ENCODE data around the gene HIRA.

Gene HIRA

DNA sequence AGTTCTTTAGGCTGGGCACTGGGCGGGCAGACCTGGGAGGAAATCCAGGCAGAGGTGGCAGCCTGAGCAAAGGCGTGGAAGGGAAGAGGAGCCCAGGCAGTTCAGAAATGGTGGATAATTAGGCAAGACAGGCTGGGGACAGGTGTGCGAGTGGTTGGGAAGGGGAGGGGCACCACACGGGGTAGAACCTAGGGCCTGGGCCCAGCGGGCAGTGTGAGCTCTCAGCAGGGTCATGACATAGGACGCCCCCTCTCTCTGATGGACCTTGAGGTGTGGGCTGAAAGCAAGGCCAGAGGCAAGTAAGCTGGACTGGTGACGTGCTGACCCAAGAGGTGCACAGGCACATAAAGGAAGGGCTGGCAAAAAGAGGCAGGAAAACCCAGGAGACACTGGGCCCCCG lies 40.7 kb upstream of the HIRA start:
- Histone ChIP-seq H3K27me3 (ENCODE audit: control insufficient read depth, insufficient read depth, low read length) (no peaks in the 10 kb centered on the region), H3K27ac (ENCODE audit: low read length) (no peak overlapping the region), H3K9me3 (ENCODE audit: control insufficient read depth, low read depth, low read length) (no peaks in the 10 kb centered on the region), H3K4me3 (ENCODE audit: low read length) (no peak overlapping the region), H3K9ac (ENCODE audit: low read length) (no peak overlapping the region), H3K36me3 (ENCODE audit: control insufficient read depth, low read depth, low read length) (peaks cover 57% of the 10 kb centered on the region), H3K4me1 (ENCODE audit: control insufficient read depth, low read depth, low read length) (no peaks in the 10 kb centered on the region)

DNA sequence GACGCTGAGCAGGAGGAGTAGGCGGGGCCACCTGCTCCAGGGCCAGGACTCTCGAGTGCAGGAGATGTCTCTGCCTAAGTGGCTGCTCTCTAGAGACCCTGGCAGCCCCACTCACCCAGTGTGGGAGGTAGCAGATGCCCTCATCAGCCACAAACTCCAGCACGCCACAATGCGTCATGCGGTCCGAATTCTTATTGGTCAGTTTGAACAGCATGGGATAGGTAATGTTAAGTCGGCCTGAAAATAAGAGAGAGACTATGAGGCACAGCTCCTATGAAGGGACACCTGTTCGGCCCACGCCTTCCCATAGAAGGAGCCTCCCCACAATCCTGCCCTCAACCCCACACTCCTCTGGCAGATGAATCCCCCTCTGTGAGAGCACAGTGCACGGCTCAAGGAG lies 40.0 kb upstream of the HIRA start:
- no peak overlapping the region for H3K27ac ChIP-seq (ENCODE audit: low read length)
- no peaks in the 10 kb centered on the region for H3K4me1 ChIP-seq (ENCODE audit: control insufficient read depth, low read depth, low read length)
- peaks cover 62% of the 10 kb centered on the region for H3K36me3 ChIP-seq (ENCODE audit: control insufficient read depth, low read depth, low read length)
- no peak overlapping the region for H3K9ac ChIP-seq (ENCODE audit: low read length)
- no peak overlapping the region for H3K4me3 ChIP-seq (ENCODE audit: low read length)
- H3K9me3 ChIP-seq (ENCODE audit: control insufficient read depth, low read depth, low read length): no peaks in the 10 kb centered on the region
- no peaks in the 10 kb centered on the region for H3K27me3 ChIP-seq (ENCODE audit: control insufficient read depth, insufficient read depth, low read length)

DNA sequence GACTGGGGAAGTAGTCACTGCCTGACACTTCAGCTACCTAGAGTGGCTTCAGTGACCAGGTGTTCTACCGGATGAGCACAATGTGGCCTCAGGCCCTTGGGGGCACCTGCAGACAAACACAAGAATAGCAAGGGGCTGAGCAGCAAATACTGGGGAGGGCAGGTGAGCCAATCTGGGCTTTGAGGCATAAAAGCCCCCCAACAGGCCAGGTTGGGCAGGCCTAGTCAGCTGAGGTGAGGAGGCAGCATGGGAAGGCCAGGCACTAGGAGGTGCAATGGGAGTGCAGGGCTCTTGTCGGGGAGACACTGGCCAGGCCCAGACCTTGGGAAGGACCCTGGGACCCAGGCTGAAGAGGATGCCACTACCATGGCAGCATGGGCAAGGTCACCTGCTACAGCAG lies 38.5 kb upstream of the HIRA start:
- no peaks in the 10 kb centered on the region for H3K9me3 ChIP-seq (ENCODE audit: control insufficient read depth, low read depth, low read length)
- no peak overlapping the region for H3K4me3 ChIP-seq (ENCODE audit: low read length)
- no peak overlapping the region for H3K27ac ChIP-seq (ENCODE audit: low read length)
- H3K4me1 ChIP-seq (ENCODE audit: control insufficient read depth, low read depth, low read length): no peaks in the 10 kb centered on the region
- H3K27me3 ChIP-seq (ENCODE audit: control insufficient read depth, insufficient read depth, low read length): no peaks in the 10 kb centered on the region
- H3K9ac ChIP-seq (ENCODE audit: low read length): no peak overlapping the region
- peaks cover 77% of the 10 kb centered on the region for H3K36me3 ChIP-seq (ENCODE audit: control insufficient read depth, low read depth, low read length)

DNA sequence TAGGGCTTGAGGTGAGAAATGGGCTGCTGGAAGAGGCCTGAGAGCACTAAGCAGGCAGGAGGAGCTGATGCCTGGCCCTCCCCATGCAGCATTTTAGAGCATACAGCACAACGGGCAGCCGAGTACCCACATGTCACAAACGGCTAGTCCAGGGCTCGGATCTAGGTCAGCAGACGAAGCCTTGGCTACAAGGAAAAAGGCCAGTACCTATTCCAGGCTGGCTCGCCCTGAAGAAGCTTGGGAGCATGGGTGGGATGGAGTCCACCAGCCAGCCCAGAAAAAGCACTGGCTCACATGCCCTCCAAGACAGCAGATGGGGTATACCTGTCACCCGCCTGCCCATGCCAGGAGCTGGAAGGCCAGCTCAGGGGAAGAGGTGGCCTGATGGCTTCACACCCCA lies 37.9 kb upstream of the HIRA start:
- peaks cover 83% of the 10 kb centered on the region for H3K36me3 ChIP-seq (ENCODE audit: control insufficient read depth, low read depth, low read length)
- H3K9ac ChIP-seq (ENCODE audit: low read length): no peak overlapping the region
- H3K4me1 ChIP-seq (ENCODE audit: control insufficient read depth, low read depth, low read length): no peaks in the 10 kb centered on the region
- H3K27me3 ChIP-seq (ENCODE audit: control insufficient read depth, insufficient read depth, low read length): no peaks in the 10 kb centered on the region
- no peaks in the 10 kb centered on the region for H3K9me3 ChIP-seq (ENCODE audit: control insufficient read depth, low read depth, low read length)
- H3K4me3 ChIP-seq (ENCODE audit: low read length): no peak overlapping the region
- H3K27ac ChIP-seq (ENCODE audit: low read length): no peak overlapping the region

DNA sequence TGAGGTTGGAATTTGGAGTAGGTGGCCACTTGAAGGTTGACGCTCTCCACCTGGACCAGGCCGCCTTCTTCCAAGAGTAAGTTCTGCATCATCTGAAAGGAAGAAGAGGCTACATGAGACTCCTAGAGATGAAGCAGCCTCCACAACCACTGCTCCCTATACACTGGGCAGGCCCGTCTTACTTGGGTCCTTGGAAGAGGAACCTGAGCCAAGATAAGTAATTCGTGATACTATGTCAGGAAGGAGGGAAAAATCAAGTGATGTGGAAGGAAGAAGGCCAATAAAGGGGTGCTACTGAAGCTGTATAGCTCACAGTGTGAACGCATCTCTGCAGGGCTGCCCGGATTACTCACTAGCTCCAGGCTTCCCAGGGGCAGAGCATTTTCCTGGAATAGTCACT lies 36.4 kb upstream of the HIRA start:
- Histone ChIP-seq H3K36me3 (ENCODE audit: control insufficient read depth, low read depth, low read length) (peaks cover 78% of the 10 kb centered on the region), H3K4me1 (ENCODE audit: control insufficient read depth, low read depth, low read length) (no peaks in the 10 kb centered on the region), H3K9me3 (ENCODE audit: control insufficient read depth, low read depth, low read length) (no peaks in the 10 kb centered on the region), H3K27ac (ENCODE audit: low read length) (no peak overlapping the region), H3K9ac (ENCODE audit: low read length) (no peak overlapping the region), H3K27me3 (ENCODE audit: control insufficient read depth, insufficient read depth, low read length) (no peaks in the 10 kb centered on the region), H3K4me3 (ENCODE audit: low read length) (no peak overlapping the region)

DNA sequence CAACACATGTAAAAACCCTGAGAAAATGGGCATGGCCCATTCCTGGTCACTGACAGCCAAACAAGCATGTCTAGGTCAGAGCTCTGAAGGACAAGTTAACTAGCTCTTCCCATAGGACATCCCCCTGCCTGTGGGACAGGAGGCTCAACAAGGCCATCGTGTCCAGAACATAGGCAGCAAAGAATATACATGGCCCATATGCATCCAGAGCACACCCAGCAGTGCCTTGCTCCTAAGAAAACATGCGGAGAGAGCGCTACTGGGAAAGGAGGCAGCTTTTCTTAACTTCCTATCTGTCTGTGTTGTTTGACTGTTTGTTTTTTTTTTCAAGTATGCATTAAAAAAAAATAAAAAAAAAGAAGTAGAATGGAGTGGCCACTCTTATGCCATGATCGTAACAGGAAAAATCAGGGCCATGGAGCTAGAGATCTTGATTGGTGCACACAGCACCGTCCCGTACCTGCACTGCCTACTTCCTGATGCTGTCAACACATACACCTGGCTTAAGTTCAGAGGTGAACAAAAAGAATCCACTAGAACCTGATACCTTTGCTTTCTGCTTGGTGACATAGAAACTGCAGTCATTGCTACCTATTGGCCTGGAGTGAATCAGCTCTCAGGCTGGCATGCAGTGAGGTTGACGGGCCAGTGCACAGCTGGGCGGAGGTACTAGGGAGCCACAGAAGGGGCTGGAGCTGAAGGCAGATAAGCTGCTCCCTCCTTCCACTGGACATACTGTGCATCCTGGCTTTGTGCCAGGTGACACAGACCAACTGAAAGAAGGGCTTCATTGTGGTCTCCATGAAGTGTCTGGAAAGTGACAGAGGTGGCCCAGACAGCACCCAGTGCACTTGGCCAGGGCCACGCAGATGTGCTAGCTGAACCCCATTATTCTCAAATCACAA lies 35.6 kb upstream of the HIRA start:
- H3K9me3 ChIP-seq (ENCODE audit: control insufficient read depth, low read depth, low read length): no peaks in the 10 kb centered on the region
- H3K36me3 ChIP-seq (ENCODE audit: control insufficient read depth, low read depth, low read length): peaks cover 76% of the 10 kb centered on the region
- no peak overlapping the region for H3K4me3 ChIP-seq (ENCODE audit: low read length)
- no peak overlapping the region for H3K9ac ChIP-seq (ENCODE audit: low read length)
- no peaks in the 10 kb centered on the region for H3K4me1 ChIP-seq (ENCODE audit: control insufficient read depth, low read depth, low read length)
- no peak overlapping the region for H3K27ac ChIP-seq (ENCODE audit: low read length)
- no peaks in the 10 kb centered on the region for H3K27me3 ChIP-seq (ENCODE audit: control insufficient read depth, insufficient read depth, low read length)

DNA sequence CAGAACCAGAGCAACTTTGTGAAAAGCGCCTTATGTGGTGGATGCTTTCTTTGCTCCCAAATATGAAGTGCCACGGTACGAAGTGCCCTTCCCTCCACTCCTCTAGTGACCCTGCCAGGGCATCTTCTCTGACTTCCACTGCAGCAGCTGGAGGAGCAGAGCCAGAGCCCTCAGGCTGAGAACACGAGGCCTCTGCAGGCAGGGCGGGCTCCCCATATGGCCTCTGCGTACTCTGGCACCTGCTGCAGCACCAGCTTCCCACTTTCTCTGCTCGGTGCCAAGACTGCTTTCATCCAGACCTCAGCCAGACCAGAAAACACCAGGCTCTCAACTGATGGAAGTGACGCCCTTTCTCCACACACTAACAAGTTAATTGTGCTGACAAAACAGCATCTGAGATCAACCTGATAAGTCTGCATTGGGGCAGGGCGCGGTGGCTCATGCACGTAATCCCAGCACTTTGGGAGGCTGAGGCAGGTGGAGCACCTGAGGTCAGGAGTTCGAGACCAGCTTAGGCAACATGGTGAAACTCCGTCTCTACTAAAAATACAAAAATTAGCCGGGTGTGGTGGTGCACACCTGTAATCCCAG lies 34.7 kb upstream of the HIRA start:
- no peaks in the 10 kb centered on the region for H3K9me3 ChIP-seq (ENCODE audit: control insufficient read depth, low read depth, low read length)
- H3K4me1 ChIP-seq (ENCODE audit: control insufficient read depth, low read depth, low read length): no peaks in the 10 kb centered on the region
- H3K36me3 ChIP-seq (ENCODE audit: control insufficient read depth, low read depth, low read length): peaks cover 76% of the 10 kb centered on the region
- no peaks in the 10 kb centered on the region for H3K27me3 ChIP-seq (ENCODE audit: control insufficient read depth, insufficient read depth, low read length)
- no peak overlapping the region for H3K9ac ChIP-seq (ENCODE audit: low read length)
- no peak overlapping the region for H3K4me3 ChIP-seq (ENCODE audit: low read length)
- no peak overlapping the region for H3K27ac ChIP-seq (ENCODE audit: low read length)

DNA sequence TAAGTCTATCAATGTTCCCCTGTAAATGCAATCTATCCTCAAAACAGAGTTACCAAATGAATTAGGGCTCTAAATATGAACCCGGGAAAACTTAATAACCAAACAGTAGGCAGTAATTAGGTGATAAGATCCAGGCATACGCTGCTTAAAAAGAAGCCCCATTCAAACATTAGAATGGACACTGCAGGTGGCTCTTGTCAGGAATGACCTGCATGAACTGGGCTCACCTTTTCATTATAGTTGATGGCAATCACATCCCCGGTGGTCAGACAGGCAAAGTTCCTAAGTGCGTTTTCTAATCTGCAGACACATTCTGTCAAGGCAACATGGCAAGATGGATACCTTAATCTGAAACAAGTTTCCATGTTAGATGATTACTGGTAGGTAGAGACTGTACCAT lies 33.4 kb upstream of the HIRA start:
- Histone ChIP-seq H3K9me3 (ENCODE audit: control insufficient read depth, low read depth, low read length) (no peaks in the 10 kb centered on the region), H3K27me3 (ENCODE audit: control insufficient read depth, insufficient read depth, low read length) (no peaks in the 10 kb centered on the region), H3K4me1 (ENCODE audit: control insufficient read depth, low read depth, low read length) (no peaks in the 10 kb centered on the region), H3K9ac (ENCODE audit: low read length) (no peak overlapping the region), H3K4me3 (ENCODE audit: low read length) (no peak overlapping the region), H3K27ac (ENCODE audit: low read length) (no peak overlapping the region), H3K36me3 (ENCODE audit: control insufficient read depth, low read depth, low read length) (peaks cover 73% of the 10 kb centered on the region)

DNA sequence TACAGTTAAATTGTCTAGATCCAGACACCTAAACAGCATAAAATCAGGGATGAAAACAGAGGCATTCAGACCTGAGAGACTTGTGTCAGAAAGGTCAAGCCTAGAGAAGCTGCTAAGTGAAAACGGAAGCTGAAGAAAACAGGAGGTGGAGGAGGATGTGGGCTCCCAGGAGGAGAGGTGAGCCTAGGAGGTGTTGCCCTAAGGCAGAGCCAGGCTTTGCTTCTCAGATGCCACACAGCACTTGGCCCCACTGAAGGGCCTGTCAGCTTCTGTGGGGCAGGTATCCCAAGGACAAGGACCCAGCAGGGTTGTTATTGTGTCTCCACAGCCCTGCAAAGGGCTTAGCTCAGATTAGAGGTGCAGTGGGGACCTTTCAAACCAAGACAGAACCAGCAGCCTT lies 33.0 kb upstream of the HIRA start:
- no peaks in the 10 kb centered on the region for H3K9me3 ChIP-seq (ENCODE audit: control insufficient read depth, low read depth, low read length)
- no peaks in the 10 kb centered on the region for H3K27me3 ChIP-seq (ENCODE audit: control insufficient read depth, insufficient read depth, low read length)
- no peak overlapping the region for H3K9ac ChIP-seq (ENCODE audit: low read length)
- H3K36me3 ChIP-seq (ENCODE audit: control insufficient read depth, low read depth, low read length): peaks cover 69% of the 10 kb centered on the region
- H3K27ac ChIP-seq (ENCODE audit: low read length): no peak overlapping the region
- no peak overlapping the region for H3K4me3 ChIP-seq (ENCODE audit: low read length)
- H3K4me1 ChIP-seq (ENCODE audit: control insufficient read depth, low read depth, low read length): no peaks in the 10 kb centered on the region

DNA sequence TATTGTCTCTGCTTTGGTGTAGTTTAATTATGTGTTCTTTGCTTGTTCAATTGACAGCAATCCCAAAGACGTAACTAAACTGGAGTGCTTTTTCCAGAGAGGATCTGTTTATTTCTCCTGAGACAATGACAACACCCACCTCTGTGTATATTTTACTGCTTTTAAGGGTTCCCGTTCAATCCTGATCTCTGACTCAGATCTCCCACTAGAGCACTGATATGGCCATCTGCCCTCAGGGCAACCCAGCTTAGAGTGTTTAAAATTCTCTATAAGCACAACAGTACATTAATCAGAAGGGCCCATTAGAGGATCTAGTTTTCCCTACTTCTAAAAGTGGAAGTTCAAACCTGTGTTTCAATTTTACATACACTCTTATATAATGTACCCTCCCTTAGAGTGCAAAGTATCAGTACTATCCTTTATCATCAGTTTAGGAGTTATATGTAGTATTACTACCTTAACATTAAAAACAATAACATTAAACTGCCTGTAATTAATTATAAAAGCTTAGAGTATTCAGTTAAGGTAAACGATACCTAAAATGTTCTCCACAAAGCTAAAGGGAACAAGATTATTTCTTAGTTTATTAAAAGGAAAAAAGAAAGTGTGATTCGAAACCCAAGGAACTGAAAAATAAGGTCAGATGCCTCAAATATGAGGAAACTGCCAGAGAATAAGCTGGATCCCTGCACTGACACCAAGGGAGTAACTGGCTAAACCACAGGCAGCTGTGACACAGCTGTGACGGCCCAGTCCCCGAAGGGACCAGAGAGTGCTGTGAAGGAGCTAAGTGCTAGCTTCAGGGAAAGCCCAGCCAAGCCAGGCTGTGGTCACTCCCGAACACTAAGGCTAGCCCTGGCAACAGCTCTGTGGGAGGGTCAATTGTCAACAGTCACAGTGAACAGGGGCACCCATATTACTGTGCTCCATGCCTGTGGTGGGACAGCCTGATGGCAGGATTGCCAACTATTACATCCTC lies 32.2 kb upstream of the HIRA start:
- Histone ChIP-seq H3K9me3 (ENCODE audit: control insufficient read depth, low read depth, low read length) (no peaks in the 10 kb centered on the region), H3K4me1 (ENCODE audit: control insufficient read depth, low read depth, low read length) (no peaks in the 10 kb centered on the region), H3K9ac (ENCODE audit: low read length) (no peak overlapping the region), H3K27me3 (ENCODE audit: control insufficient read depth, insufficient read depth, low read length) (no peaks in the 10 kb centered on the region), H3K4me3 (ENCODE audit: low read length) (no peak overlapping the region), H3K27ac (ENCODE audit: low read length) (no peak overlapping the region), H3K36me3 (ENCODE audit: control insufficient read depth, low read depth, low read length) (peaks cover 62% of the 10 kb centered on the region)

DNA sequence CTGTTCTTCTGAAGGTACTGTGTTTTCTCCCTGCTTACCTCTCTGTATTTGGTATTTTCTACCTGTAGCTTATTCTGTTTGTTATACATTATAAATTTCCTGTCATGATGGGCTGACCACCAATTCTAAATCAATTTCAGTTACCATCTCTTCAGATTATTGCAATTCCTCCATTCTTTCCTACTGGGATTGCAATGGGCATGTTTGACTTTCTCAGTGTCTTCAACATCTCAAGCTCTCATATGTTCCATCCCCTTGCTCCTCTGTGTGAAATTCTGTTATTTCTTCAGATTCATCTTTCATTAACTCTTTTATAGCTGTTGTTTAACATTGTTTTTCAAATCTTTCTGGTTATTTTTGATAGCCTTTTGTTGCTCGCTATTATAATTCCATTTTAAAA lies 31.5 kb upstream of the HIRA start:
- no peak overlapping the region for H3K27ac ChIP-seq (ENCODE audit: low read length)
- H3K4me1 ChIP-seq (ENCODE audit: control insufficient read depth, low read depth, low read length): no peaks in the 10 kb centered on the region
- no peaks in the 10 kb centered on the region for H3K9me3 ChIP-seq (ENCODE audit: control insufficient read depth, low read depth, low read length)
- H3K27me3 ChIP-seq (ENCODE audit: control insufficient read depth, insufficient read depth, low read length): no peaks in the 10 kb centered on the region
- H3K4me3 ChIP-seq (ENCODE audit: low read length): no peak overlapping the region
- H3K36me3 ChIP-seq (ENCODE audit: control insufficient read depth, low read depth, low read length): peaks cover 56% of the 10 kb centered on the region
- no peak overlapping the region for H3K9ac ChIP-seq (ENCODE audit: low read length)
